ENCODE measurements around the gene MEST. TPM values are rescaled to one million over a fixed set of nuclear protein-coding genes. Genes with fewer than 3 reads are reported as not detected.
A peak's percentile ranks its signal among the peaks of the same experiment; 100 is the strongest.

The MEST gene
- total RNA-seq, 1 experiment from 2014 or later = not detected

DNA sequence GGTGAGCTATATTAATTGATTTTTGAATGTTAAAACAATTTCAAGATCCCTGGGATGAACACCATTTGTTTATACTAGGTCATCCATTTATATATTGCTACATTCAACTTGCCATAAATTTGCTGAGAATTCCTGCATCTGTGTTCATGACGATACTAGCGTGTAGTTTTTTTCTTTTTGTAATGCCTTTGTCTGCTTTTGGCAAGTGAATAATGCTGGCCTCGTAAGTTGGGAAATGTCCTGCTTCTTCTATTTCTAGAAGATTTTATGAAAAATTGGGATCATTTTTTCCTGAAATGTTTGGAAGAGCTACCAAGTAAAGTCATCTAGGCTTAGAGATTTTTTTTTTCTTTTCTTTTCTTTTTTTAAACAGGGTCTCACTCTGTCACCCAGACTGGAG, 12.9 kb upstream of the MEST start:
- DNase-seq (ENCODE audit: low read depth, low spot score) = no peak
- in situ Hi-C loops (cut with HindIII; ENCODE audit: low pct_unique_long_range_greater_than_20kb, low sequenced_read_pairs) = no loop called here

DNA sequence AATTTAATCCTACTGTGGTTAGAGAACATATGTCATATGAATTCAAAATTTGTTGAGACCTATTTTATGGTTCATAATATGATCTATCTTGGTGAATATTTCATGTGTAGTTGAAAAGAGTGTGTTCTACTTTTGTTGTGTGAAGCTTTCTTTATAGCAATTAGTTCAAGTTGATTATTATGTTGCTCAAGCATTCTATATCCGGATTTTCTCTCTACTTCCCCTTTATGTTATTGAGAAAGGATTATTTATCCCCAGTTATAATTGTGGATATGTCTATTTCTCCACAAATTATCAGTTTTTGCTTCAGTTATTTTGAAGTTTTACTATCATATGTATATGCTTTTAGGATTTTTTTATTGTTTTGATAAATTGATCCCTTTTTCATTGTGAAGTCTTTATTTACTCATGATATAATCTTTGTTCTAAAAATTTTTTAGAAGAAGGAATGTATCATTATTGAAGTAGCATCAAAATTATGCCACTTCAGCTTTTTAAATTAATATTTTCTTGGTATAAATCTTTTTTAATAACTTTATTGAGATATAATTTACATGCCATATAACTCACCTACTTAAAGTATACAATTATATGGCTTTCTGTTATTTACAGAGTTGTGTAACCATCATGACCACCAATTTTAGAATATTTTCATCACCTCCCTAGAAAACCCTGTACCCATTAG, 12.0 kb upstream of the MEST start:
- in situ Hi-C loops (cut with HindIII; ENCODE audit: low pct_unique_long_range_greater_than_20kb, low sequenced_read_pairs) = no loop called here
- no peak for DNase-seq (ENCODE audit: low read depth, low spot score)

DNA sequence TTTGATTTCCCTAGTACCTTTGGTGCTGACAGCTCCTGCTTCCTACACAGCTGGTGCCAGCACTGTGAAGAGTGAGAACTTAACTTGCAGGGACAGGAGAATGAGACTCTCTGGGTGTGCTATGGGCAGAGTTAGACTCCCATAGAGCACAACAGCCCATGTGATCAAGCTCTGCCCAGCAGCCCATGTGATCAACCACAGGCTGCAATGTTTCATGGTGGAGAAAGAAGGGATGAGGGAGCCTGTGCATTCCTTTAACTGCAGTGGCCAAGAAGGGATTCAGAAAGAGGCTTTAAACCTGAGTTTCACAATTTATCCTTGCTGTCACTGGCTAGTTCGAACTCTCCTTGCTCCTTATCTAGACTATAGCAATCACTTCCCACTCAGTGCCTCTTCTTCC, 10.0 kb upstream of the MEST start:
- DNase-seq (ENCODE audit: low read depth, low spot score) = peak; percentile 65
- in situ Hi-C loops (cut with HindIII; ENCODE audit: low pct_unique_long_range_greater_than_20kb, low sequenced_read_pairs) = no loop called here

DNA sequence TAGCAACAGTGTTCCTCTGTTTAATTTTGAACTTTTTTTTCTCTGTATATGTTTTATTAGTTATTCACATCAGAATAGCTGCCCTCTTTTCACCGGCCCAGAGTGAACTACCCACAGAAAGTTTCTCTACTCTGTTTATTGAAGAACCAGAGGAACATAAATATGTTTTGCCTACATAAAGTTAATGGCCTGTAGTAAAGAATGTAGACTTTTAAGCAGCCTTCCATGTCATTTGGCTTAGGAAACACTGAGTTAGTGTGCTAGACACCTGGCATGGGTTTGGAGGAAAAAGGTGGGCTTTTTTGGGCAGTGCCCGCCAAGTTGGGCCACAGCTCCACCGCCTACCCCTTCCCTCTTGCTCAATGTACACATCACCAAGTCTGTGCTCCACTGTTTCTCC, 8.9 kb upstream of the MEST start:
- in situ Hi-C loops (cut with HindIII; ENCODE audit: low pct_unique_long_range_greater_than_20kb, low sequenced_read_pairs) = no loop called here

DNA sequence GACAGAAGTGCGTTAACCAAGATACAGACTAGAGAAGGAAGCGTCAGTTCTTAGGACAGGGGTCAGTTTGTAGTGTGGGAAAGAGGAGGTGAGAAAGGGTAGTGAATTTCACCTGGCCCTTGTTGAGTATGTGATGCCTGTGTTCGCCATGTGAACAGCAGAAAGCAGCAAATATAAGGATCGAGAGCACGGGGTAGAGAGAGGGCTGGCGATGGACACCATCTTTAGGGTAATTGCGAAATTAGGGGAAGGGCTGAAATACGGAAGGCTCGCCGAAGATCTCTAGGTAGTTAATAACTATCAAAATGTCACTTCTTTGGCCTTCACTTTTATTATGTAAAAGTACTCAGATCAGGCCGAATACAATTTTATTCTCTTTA, 6.2 kb upstream of the MEST start:
- no peak for DNase-seq (ENCODE audit: low read depth, low spot score)
- in situ Hi-C loops (cut with HindIII; ENCODE audit: low pct_unique_long_range_greater_than_20kb, low sequenced_read_pairs) = no loop called here

More for the DNA sequence above, 8.9 kb upstream of the MEST start:
- DNase-seq (ENCODE audit: low read depth, low spot score) = no peak

DNA sequence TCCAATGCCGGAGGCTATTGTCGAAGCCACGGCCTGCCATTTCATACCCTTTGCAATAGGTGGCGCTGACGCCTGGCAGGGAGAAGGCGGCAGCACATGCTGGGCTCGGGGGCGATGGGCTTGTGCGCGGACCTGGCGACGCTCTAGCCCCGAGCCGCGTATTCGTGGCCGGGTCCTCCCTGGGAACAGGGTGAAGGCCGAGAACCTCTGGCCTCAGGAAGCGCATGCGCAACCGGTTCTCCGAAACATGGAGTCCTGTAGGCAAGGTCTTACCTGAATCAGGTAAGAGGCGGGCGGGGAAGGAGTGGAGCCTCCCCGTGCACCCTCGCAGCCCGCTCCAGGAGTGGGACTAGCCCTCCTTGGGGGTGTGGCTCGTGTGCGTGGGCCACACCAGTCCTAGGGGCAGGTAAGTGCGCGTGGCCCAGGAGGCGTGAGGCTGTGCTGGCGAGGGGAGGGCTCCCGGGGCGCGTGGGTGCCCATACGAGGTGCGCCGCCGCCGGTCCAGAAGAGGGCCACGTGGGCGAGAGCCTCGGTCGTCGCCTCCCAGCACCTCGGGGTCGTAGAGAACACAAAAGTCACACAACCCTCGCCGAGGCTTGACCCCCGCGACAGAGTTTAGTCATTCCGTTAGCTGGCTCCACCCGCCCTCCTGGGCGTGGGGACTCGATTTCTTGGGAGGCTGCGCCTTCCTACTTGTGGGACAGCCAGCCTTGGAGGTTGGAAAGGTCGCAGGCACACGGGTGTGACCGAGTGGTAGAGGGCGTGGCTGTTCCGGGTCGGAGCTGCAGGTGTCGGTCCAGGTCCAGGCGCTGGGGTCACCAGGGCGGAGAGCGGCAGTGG, 5.6 kb upstream of the MEST start:
- in situ Hi-C loops (cut with HindIII; ENCODE audit: low pct_unique_long_range_greater_than_20kb, low sequenced_read_pairs) = no loop called here
- no peak for DNase-seq (ENCODE audit: low read depth, low spot score)

DNA sequence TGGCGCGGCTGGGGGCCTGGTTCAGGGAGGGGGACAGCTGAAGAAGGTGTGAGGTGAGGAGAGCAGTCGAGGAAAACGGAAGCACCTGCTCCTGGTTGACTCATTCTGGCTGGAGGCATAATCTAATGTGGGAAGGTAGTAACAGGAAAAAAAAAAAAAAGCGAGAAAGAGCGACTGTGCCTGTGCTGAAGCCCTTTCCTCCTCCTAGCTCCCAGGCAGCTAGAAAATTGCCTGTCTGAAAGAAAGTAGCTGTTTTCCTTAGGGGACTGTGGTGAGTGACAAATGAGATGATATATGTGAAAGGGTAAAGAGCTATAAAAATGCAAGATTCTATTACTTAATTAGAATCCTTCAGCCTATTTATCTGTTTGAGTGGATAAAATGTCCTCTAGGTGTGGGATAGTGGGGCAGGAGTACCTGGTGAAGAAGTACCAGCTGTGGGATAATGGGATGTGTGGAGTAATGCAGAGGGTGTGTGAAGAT, 4.9 kb upstream of the MEST start:
- no peak for DNase-seq (ENCODE audit: low read depth, low spot score)
- in situ Hi-C loops (cut with HindIII; ENCODE audit: low pct_unique_long_range_greater_than_20kb, low sequenced_read_pairs) = no loop called here

DNA sequence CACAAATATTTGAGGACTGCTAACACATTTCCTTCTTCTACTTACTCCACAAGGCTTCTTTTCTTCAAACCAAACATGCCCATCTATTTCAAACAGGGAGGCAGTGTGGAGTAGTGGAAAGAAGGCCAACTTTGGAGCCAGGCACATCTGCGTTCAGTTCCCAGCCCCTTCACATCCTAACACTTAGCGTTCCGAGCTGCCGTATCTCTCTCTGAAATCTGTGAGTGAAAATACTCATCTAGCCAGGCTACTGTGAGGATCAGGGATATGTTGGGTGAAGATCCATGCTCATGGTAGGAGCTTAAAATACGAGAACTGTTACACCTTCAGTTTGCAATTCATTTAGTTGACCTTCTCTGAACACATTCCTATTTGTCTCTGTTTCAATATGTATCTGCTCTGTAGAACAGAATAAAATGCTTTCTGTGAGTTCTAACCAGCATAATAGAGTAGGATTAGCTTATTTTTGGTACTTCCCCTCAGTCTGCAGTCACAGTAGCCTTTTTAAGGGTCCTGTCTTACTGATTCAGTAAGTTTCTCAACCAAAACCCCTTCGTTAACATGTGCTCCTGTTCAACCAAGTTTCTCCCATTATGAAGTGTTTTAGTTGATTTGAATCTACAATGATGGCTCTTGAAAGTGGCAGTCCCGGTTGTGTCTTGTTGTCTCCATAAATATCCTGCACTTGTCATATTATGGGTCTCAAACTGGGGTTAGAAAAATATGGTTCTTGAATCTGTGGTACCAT, 3.3 kb upstream of the MEST start:
- in situ Hi-C loops (cut with HindIII; ENCODE audit: low pct_unique_long_range_greater_than_20kb, low sequenced_read_pairs) = no loop called here
- DNase-seq (ENCODE audit: low read depth, low spot score) = no peak

DNA sequence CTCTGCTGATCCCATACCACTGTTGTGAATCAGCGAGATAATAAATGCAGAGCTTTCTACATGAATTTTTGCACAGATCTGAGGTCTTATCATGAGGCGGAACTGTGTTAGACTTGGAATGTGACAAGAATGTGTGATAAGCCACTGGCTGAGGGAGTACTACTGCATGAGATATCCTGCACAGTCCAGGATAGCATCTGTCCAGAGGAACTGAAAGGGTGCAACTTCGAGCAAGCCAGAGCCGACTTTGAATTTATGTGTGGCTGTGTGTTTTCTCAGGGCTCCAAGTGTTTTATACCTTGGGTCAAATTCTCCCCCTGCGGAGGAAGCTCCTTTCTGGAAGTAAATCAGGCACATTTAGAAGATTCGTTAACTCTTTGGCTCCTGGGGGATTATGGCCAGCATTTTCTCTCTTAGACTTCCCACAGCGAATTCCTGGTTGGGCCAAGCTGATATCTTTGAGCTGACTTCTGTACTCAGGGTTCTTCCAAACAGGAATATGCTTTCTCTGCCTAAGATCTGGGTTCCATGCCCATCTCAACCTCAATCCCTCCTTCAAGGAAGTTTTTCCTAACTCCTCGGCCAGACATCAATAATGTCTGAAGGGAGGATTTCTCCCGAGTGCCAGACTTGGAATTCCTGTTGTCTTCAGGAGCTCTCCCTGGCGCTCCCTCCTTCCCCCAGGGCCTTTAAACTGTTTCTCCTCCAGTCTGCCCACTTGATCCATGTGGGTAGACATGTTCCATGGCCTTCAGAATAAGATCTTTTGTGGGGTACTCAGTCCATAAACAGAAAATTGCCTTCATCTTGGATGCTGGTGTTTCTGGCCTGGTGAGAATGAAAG, 2.5 kb upstream of the MEST start:
- in situ Hi-C loops (cut with HindIII; ENCODE audit: low pct_unique_long_range_greater_than_20kb, low sequenced_read_pairs) = no loop called here
- DNase-seq (ENCODE audit: low read depth, low spot score) = no peak

DNA sequence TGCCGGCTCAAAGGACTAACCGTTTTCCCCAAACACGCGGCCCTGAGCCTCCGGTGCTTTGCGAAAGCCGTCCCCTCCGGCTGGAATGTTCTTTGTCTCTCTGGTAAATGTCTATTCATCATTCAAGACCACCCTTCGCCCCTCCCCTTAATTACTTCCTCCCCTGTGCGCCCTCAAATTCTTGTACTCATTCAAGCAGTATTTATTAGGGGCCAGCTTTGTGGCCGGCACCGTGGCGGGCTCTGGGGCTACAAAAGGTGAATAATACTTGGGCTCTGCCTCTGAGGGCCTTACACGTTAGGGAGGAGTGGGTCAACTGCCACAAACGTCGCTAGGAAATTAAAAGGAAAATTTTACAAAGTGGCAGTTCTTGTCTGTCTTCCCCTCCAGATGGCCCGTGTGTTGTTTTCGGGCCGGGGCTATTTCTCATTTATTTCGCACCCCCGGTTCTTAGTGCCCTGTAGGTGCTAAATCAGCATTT, 1.5 kb upstream of the MEST start:
- in situ Hi-C loops (cut with HindIII; ENCODE audit: low pct_unique_long_range_greater_than_20kb, low sequenced_read_pairs) = no loop called here
- DNase-seq (ENCODE audit: low read depth, low spot score) = no peak

DNA sequence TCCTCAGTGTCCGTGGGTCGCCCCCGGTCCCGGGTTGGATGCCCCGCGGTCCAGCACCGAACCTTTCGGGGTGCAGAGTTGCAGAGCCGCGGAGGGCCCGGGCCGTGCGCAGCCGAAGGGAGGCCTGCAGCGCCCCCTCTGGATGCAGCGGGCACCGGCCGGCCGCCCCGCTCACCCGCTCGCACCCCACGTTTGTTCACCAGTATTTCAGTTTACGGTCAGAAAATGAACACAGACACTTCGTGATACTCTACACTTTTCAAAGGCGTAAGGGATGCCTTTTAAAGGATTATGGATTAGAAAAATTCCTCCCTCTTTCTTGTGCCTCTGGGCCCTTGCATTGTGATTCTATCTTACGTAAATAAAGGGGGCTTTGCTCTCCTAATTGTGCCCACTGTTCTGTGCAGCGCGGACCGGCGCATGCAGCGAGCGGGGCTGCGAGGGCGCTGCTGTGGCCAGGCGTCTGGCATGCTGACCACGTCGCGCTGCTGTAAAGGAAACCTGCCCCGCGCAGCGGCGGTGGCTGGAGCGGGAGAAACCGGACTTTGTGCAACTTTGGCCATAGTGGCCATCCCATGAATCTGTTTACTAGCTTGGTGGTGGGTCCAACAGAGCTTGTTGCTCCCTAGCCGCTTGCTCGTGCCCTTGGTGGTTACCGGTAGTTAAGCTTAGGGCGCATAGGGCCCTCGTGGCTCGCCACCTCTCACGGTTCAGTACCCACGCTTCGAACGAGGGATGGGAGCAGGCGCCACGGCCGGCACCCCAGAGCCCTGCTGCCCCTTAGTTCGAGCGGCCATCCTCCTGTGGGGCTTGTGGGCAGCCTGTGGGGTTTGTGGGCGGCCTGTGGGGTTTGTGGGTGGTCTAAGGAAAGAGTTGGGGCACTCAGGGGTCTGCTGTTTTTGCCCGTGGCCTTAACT, 739 bp upstream of the MEST start:
- no peak for DNase-seq (ENCODE audit: low read depth, low spot score)

DNA sequence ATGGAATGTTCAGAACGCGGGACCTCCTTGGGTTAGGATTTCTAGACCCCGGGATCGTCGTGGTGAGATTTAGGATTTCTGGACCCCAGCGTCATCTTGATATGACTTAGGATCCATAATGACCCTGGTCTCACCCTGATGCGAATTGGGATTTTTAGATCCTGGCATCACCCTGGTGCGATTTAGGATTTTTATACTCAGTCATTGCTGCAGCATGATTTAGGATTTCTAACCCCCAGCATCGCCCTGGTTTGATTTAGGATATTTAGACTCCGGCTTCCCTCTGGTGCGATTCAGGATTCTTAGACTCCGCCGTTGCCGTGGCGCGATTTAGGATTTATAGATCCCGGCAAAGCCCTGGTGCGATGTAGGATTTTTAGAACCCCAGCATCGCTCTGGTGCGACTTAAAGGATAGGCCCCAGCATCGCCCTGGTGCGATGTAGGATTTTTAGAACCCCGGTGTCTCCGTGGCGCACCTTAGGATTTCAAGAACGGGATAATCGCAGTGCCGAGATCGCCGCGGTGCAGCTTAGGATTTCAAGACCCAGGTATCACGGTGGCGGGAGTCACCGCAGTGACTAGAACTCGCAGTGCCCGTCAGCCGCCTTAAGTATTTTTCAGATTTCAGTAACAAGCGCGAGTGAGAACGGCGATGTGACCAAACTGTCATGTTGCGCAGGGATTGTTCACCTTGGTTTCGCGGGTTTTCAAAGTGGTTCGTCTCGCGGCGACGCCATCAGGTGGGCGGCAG, 814 bp downstream of the MEST start:
- DNase-seq (ENCODE audit: low read depth, low spot score) = no peak
- in situ Hi-C loops (cut with HindIII; ENCODE audit: low pct_unique_long_range_greater_than_20kb, low sequenced_read_pairs) = no loop called here

More for the DNA sequence above, 739 bp upstream of the MEST start:
- in situ Hi-C loops (cut with HindIII; ENCODE audit: low pct_unique_long_range_greater_than_20kb, low sequenced_read_pairs) = no loop called here

DNA sequence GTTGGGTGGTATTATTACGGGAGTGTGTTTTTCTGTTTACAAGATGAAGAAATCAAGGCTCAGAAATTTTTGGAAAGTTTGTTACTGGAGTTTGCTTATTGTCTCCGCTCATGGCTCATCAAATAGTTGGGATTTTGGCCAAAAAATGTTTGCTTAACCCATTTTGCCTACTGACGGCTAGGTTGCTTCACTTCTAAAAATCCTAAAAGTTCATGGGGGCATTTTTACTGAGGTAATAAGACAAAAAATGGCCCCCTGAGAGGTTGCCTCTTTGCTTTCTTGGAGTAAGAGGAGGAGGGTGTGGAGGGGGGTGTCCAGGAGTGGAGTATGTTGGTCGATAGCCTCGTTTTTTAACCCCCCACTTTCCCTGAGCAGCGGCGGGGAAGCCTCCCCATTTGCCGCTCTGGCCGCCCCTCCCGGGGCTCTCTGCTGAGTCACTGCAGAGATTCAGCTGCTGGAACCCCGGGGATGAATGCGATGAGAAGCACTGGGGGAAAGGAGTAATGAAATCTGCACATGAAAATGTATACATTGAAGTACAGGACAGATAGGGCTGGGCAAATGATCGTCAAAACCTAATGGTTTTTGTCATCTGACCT, 1.5 kb downstream of the MEST start:
- no peak for DNase-seq (ENCODE audit: low read depth, low spot score)

DNA sequence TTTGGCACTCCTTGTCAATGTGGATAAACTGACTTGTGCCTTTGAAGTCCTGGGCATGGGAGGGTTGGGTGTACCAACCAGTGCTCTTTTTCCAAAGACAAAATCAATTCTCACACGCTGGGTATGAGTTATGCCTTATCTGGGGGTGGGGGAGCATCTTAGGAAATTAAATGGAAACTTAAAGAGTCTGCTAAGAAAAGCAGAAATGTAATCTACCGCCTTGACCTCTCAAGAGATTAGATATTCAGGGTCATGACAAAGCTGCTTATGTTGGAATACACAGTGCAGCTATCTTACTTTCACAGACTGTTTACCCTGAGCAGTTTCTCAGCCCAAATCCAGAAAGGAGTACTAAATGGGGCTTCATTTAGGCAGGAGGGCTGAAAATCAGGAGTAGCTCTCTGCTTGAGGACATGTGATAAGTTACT, 2.6 kb downstream of the MEST start:
- in situ Hi-C loops (cut with HindIII; ENCODE audit: low pct_unique_long_range_greater_than_20kb, low sequenced_read_pairs) = no loop called here
- DNase-seq (ENCODE audit: low read depth, low spot score) = no peak

More for the DNA sequence above, 1.5 kb downstream of the MEST start:
- in situ Hi-C loops (cut with HindIII; ENCODE audit: low pct_unique_long_range_greater_than_20kb, low sequenced_read_pairs) = no loop called here

DNA sequence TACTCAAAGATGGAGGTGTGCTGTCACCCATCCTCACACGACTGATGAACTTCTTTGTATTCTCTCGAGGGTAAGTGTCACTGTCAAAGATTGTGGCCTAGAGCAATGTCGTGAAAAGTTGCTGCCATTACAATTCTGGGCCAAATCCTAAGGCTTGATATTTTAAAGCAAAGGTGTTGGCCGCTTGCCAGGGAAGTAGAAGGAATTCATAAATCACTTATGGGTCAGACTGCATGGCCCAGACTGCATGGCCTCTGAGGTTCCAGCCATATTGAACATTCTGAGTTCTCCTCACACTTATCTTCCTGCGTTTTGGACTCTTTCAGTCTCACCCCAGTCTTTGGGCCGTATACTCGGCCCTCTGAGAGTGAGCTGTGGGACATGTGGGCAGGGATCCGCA, 8.6 kb downstream of the MEST start:
- in situ Hi-C loops (cut with HindIII; ENCODE audit: low pct_unique_long_range_greater_than_20kb, low sequenced_read_pairs) = no loop called here
- no peak for DNase-seq (ENCODE audit: low read depth, low spot score)
